GM12892 (cell line): ENCODE results near the gene WWOX.

Experiments used
- POLR2A ChIP-seq: IDR thresholded peaks from 2 replicates; pipeline ENCODE4 v1.6.1; 2011; ENCODE audit warnings: low read depth, low read length, control low read depth
- POLR2AphosphoS5 ChIP-seq: IDR thresholded peaks from 2 replicates; pipeline ENCODE4 v1.6.1; 2011; ENCODE audit warnings: low read depth, low read length, control low read depth

GRCh38 chr16:78438219-78438618 is 338.8 kb downstream of the WWOX start:
- TF ChIP-seq POLR2A (no peak), POLR2AphosphoS5 (no peak)
